ENCODE measurements around the gene CDK5R2. TPM values are rescaled to one million over a fixed set of nuclear protein-coding genes. Genes with fewer than 3 reads are reported as not detected.

CDK5R2 gene
- polyA plus RNA-seq, 1 donor (not counting 4 experiments of a cell fraction or from before 2014, with no cell fraction given), result not detected

DNA sequence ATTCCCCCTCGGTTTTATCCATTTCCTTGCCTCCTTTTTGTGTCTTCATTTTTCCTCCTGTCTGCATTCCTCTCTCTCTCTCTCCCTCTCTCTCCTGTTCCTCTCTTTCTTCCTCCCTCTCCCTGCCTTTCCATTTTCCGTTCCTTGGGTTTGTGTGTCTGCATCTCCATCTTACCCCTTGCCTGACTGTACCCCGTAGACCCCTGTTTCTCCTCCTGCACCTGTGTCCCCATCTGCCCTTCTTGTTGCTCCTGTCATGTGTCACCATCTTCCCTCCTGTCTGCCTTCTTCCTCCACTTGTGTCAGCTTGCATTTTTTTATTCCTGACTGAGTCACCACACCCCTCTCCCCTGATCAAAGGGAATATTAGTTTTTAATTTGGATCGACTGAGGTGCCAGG is 1.8 kb downstream of the CDK5R2 start:
- H3K9me3 ChIP-seq (ENCODE audit: control insufficient read depth, low read depth, low read length), result no peaks in the 10 kb centered on the region
- no peak overlapping the region for H2AFZ ChIP-seq (ENCODE audit: control insufficient read depth, low read length)
- peaks cover 59% of the 10 kb centered on the region for H3K27me3 ChIP-seq (ENCODE audit: control insufficient read depth, extremely low read depth, insufficient read depth, low read length)
- peaks cover 8% of the 10 kb centered on the region for H4K20me1 ChIP-seq (ENCODE audit: control insufficient read depth, extremely low read depth, insufficient read depth, low read length)
- no peak for DNase-seq (ENCODE audit: low read depth, low spot score)
- dilution Hi-C loops (cut with MboI; ENCODE audit: extremely low pct_ligation_motif_present, low sequenced_read_pairs), result no loop called here
- no peaks in the 10 kb centered on the region for H3K79me2 ChIP-seq (ENCODE audit: control insufficient read depth, insufficient read depth, low read length)
- no peak overlapping the region for H3K9ac ChIP-seq (ENCODE audit: control insufficient read depth, extremely low read depth, insufficient read depth, low read length)
- H3K4me3 ChIP-seq (ENCODE audit: control insufficient read depth in 2 of 3, extremely low read depth in 1 of 3, insufficient read depth in 2 of 3, low read depth in 1 of 3, low read length in 3 of 3), result no peak overlapping the region
- H3K4me2 ChIP-seq (ENCODE audit: control insufficient read depth, extremely low read depth, insufficient read depth, low read depth, low read length), result no peak overlapping the region
- H3K9me1 ChIP-seq (ENCODE audit: control insufficient read depth, extremely low read depth, insufficient read depth, low read length), result no peaks in the 10 kb centered on the region
- TF ChIP-seq, protein P1, sequence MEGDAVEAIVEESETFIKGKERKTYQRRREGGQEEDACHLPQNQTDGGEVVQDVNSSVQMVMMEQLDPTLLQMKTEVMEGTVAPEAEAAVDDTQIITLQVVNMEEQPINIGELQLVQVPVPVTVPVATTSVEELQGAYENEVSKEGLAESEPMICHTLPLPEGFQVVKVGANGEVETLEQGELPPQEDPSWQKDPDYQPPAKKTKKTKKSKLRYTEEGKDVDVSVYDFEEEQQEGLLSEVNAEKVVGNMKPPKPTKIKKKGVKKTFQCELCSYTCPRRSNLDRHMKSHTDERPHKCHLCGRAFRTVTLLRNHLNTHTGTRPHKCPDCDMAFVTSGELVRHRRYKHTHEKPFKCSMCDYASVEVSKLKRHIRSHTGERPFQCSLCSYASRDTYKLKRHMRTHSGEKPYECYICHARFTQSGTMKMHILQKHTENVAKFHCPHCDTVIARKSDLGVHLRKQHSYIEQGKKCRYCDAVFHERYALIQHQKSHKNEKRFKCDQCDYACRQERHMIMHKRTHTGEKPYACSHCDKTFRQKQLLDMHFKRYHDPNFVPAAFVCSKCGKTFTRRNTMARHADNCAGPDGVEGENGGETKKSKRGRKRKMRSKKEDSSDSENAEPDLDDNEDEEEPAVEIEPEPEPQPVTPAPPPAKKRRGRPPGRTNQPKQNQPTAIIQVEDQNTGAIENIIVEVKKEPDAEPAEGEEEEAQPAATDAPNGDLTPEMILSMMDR (optimal IDR thresholded peaks at IDR 0.05 in 1 of 3, IDR thresholded peaks at IDR 0.05 in 1 of 3, conservative IDR thresholded peaks at IDR 0.05 in 1 of 3; ENCODE audit: extremely low read depth in 1 of 3, insufficient read depth in 2 of 3, low read length in 3 of 3), result no peak
- TF ChIP-seq EZH2 (IDR thresholded peaks at IDR 0.05; ENCODE audit: low read length), result no peak
- FAIRE-seq, result no peak
- peaks cover 10% of the 10 kb centered on the region for H3K4me1 ChIP-seq (ENCODE audit: control insufficient read depth, extremely low read depth, insufficient read depth, low read length)
- no peaks in the 10 kb centered on the region for H3K36me3 ChIP-seq (ENCODE audit: control insufficient read depth in 2 of 2, extremely low read depth in 1 of 2, insufficient read depth in 2 of 2, low read length in 2 of 2)
- no peak overlapping the region for H3K27ac ChIP-seq (ENCODE audit: control insufficient read depth, insufficient read depth, low read length)

DNA sequence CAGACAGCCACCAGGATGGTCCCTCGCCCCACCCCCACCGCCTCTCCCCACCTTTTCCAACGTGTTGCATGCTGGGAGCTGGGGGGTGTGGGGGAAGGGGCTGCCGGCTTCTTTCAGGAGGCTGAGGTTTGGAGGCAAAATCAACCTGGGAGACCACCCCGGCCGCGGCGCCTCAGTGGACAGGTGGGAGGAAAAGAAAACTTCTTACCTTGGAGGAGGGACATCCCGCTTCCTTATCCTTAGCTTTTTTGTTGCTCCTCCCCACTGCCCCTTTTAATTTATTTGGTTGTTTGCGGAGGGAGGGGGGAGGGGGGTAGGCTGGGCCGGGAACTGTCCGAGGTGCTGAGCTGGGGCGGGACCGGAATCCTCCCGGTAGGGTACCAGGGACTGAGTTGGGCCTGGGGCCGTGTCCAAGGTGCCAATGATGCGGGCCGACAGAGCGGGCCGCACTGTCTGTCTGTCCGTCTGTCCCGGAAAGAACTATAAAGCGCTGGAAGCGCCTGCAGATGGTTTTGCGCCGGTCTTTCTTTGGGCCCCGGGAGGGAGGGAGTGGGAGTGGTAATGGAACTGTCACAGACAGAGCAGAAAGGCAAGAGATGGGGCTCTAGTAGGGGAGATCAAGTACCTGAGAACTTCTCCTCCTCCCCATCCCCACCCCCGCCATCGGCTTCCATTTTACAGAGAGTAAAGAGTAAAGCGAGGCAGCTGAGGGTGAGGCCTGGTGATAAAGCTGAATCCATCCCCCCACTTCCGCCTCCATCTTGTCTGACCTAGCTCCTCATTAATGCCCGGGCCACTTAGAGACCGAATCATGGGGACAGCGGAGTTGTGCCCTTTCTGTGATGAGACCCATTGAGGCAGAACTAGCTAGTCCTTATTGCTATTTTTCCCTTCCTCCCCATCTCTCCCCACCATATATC is 2.4 kb downstream of the CDK5R2 start:
- Histone ChIP-seq H3K9me1 (ENCODE audit: control insufficient read depth, extremely low read depth, insufficient read depth, low read length) (no peaks in the 10 kb centered on the region), H3K79me2 (ENCODE audit: control insufficient read depth, insufficient read depth, low read length) (no peaks in the 10 kb centered on the region), H3K36me3 (ENCODE audit: control insufficient read depth in 2 of 2, extremely low read depth in 1 of 2, insufficient read depth in 2 of 2, low read length in 2 of 2) (no peaks in the 10 kb centered on the region), H3K9ac (ENCODE audit: control insufficient read depth, extremely low read depth, insufficient read depth, low read length) (no peak overlapping the region), H3K4me1 (ENCODE audit: control insufficient read depth, extremely low read depth, insufficient read depth, low read length) (peaks cover 10% of the 10 kb centered on the region), H3K27me3 (ENCODE audit: control insufficient read depth, extremely low read depth, insufficient read depth, low read length) (peaks cover 56% of the 10 kb centered on the region), H4K20me1 (ENCODE audit: control insufficient read depth, extremely low read depth, insufficient read depth, low read length) (peaks cover 8% of the 10 kb centered on the region), H3K4me2 (ENCODE audit: control insufficient read depth, extremely low read depth, insufficient read depth, low read depth, low read length) (no peak overlapping the region), H3K4me3 (ENCODE audit: control insufficient read depth in 2 of 3, extremely low read depth in 1 of 3, insufficient read depth in 2 of 3, low read depth in 1 of 3, low read length in 3 of 3) (no peak overlapping the region), H2AFZ (ENCODE audit: control insufficient read depth, low read length) (no peak overlapping the region), H3K27ac (ENCODE audit: control insufficient read depth, insufficient read depth, low read length) (no peak overlapping the region), H3K9me3 (ENCODE audit: control insufficient read depth, low read depth, low read length) (no peaks in the 10 kb centered on the region)
- dilution Hi-C loops (cut with MboI; ENCODE audit: extremely low pct_ligation_motif_present, low sequenced_read_pairs), result no loop called here
- FAIRE-seq, result no peak
- TF ChIP-seq EZH2 (IDR thresholded peaks at IDR 0.05; ENCODE audit: low read length), result no peak
- TF ChIP-seq, protein P1 (optimal IDR thresholded peaks at IDR 0.05 in 1 of 3, IDR thresholded peaks at IDR 0.05 in 1 of 3, conservative IDR thresholded peaks at IDR 0.05 in 1 of 3; ENCODE audit: extremely low read depth in 1 of 3, insufficient read depth in 2 of 3, low read length in 3 of 3), result no peak
- no peak for DNase-seq (ENCODE audit: low read depth, low spot score)
